SKM-1 (cell line): Measurements from ENCODE around the gene HINT3.
"Not testable (repeated sequence)": the region's sequence is repeated elsewhere in the genome, so short reads cannot be mapped to it uniquely, and the experiment has no call there.

Experiments
- DNase-seq: peaks from one replicate; lab custom pipeline; 2025; ENCODE audit not compliant: unreplicated experiment; lab: John Stamatoyannopoulos, UW

Gene HINT3

GRCh38 chr6:125995972-125996580 lies 39.5 kb downstream of the HINT3 start:
- peak; percentile 43 for DNase-seq

GRCh38 chr6:126002755-126003679 lies 46.4 kb downstream of the HINT3 start:
- no peak for DNase-seq

- DNase-seq: no peak
These were observed 51.2 kb downstream of the HINT3 start for GRCh38 chr6:126007800-126008199.

DNA sequence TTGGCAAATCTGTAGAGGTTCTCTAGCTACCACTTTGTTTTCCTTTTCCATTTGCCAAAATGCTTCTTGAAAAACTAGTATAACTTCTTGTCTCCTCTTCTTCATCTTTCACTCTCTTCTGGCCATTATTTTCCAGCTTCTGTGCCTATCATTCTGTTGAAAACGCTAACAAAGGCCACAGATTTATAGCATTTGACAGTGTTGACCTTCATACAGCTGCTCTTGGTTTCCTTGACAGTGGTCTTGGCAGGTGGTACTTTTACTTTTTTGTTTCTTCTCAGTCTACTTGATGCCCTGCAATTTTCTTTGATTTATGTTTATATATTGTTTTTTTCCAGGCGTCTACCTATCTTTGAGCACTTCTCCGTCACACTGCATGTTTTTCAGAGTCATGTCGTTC lies 53.5 kb downstream of the HINT3 start:
- DNase-seq: no peak

GRCh38 chr6:126015863-126016262 lies 59.3 kb downstream of the HINT3 start:
- DNase-seq: no peak

DNA sequence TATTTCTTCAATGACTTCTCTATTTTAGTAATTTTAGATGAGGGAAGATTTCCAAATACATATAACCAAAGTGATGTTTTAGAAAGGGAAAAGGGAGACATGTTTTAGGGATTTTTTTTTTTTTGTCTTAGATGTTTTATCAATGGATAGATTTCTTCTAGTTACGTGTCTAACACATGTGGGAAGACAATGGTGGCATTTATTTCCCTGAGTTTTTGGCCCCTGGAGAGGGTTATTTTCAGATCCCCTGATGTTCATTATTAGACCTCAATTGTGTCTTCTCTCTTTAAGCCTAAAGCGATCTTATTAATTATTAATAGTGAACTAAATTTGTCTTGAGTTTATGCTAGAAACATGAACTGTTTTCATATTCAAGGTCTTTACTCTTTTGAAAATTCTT lies 60.0 kb downstream of the HINT3 start:
- DNase-seq: no peak

GRCh38 chr6:126017668-126018067 lies 61.1 kb downstream of the HINT3 start:
- DNase-seq: no peak

- DNase-seq: no peak
These were observed 63.9 kb downstream of the HINT3 start for GRCh38 chr6:126020305-126021050.

GRCh38 chr6:126023474-126023873 lies 66.9 kb downstream of the HINT3 start:
- not testable (repeated sequence) for DNase-seq

DNA sequence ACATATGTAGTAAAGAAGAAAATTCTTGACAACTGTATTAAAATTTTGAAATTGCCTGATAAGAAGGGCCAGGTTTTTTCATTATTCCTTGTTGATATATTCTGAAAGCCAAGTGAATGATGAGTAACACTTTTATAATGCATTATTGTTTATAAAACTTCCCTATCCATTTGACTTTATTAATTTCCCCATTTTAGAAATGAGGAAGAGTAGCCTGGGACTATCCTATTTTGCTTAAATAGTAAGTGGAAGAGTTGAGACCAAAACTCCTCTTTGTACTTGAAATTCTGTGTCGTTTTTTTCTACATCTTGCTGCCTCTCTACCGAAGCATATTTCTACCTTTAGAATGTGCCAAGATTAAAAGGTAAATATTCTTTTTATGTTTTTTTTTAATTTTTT lies 69.4 kb downstream of the HINT3 start:
- DNase-seq: no peak

DNA sequence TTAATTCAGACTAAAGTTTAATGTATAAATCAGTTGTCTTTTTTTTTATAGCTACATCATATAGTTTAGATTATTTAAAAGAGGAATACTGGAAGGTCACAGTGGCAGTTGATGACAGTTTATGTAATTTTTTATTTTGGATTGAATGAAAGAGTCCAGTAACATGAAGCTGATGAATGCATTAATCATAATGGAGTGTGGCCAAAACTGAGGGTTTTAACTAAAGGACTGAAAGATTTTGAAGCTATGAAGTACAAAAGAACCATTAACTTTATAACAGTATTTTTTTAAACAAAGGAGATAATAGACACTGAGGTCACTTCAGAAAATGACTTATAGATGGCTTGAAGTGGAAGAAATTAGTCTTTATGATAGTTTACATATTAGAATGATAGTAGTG lies 71.0 kb downstream of the HINT3 start:
- no peak for DNase-seq
